Calu3 (cell line): ENCODE measurements around the gene SPPL3. TPM values are rescaled to one million over a fixed set of nuclear protein-coding genes. Genes with fewer than 3 reads are reported as not detected.

Experiments used
- BruUV-seq: library from RNA; stranded (reverse); fragments of 400-500 nt; replicated peaks from 2 replicates; lab custom pipeline; 2021; lab: Mats Ljungman, UMichigan
- CTCF ChIA-PET: fragments of 300-600 bp; sonication (Branson Sonifier 250); formaldehyde crosslinking; loops from one replicate; lab custom pipeline; 2022; ENCODE audit warnings: antibody characterized with exemption; lab: Charles Lee
- DNase-seq: peaks from one replicate; pipeline ENCODE4 v3.0.0; 2022
- H3K27ac Mint-ChIP-seq: one replicate; pipeline ENCODE4 v1.8.0; 2022; ENCODE audit warnings: mixed read lengths; ENCODE audit not compliant: unreplicated experiment
- H3K27me3 Mint-ChIP-seq: one replicate; pipeline ENCODE4 v1.8.0; 2022; ENCODE audit warnings: mixed read lengths; ENCODE audit not compliant: unreplicated experiment
- H3K36me3 Mint-ChIP-seq: one replicate; pipeline ENCODE4 v1.8.0; 2022; ENCODE audit warnings: mild to moderate bottlenecking, moderate library complexity, mixed read lengths; ENCODE audit not compliant: insufficient read depth, unreplicated experiment
- H3K4me1 Mint-ChIP-seq: one replicate; pipeline ENCODE4 v1.8.0; 2022; ENCODE audit warnings: mild to moderate bottlenecking, low read depth, mixed read lengths; ENCODE audit not compliant: unreplicated experiment
- H3K4me3 Mint-ChIP-seq: one replicate; pipeline ENCODE4 v1.8.0; 2022; ENCODE audit warnings: mild to moderate bottlenecking, low read depth, moderate library complexity, mixed read lengths; ENCODE audit not compliant: unreplicated experiment
- H3K9me3 Mint-ChIP-seq: one replicate; pipeline ENCODE4 v1.8.0; 2022; ENCODE audit warnings: low read depth, mixed read lengths; ENCODE audit not compliant: unreplicated experiment
- intact Hi-C: fragments of 100-400 bp; cut with micrococcal nuclease; formaldehyde crosslinking; loops from one replicate; pipeline ENCODE4 v1.10.0; 2022; ENCODE audit not compliant: unreplicated experiment
- total RNA-seq: library from RNA; stranded (reverse); gene quantifications from 2 replicates; pipeline ENCODE4 v1.2.3, GENCODE V29; 2022
- TF ChIP-seq, protein P1 (sequence below): fragments of 200-600 bp; IDR thresholded peaks from one replicate; pipeline ENCODE4 v1.8.0; 2022; ENCODE audit warnings: antibody characterized with exemption; ENCODE audit not compliant: unreplicated experiment

The SPPL3 gene
- total RNA-seq, 1 experiment from 2014 or later, result 61.0 TPM

DNA sequence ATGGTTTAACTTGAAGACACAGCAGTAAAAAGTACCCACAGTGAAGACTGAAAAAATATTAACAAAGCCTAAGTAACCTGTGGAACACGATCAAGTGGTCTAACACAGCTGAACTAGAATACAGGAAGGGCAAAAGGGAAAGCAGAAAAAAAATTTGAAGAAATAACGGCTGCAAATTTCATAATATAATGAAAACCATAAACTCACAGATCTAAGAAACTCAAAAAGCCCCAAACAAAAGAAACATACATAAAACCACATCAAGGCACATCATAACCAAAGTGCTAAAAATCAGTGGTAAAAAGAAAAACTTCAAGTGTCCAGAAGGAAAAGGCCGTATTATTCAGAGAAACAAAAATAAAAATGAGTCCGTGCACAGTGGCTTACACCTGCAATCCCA, 30.9 kb downstream of the SPPL3 start:
- DNase-seq, result no peak
- no peaks in the 10 kb centered on the region for H3K36me3 Mint-ChIP-seq
- H3K4me1 Mint-ChIP-seq, result peaks cover 8% of the 10 kb centered on the region
- no peaks in the 10 kb centered on the region for H3K27me3 Mint-ChIP-seq
- TF ChIP-seq, protein P1, sequence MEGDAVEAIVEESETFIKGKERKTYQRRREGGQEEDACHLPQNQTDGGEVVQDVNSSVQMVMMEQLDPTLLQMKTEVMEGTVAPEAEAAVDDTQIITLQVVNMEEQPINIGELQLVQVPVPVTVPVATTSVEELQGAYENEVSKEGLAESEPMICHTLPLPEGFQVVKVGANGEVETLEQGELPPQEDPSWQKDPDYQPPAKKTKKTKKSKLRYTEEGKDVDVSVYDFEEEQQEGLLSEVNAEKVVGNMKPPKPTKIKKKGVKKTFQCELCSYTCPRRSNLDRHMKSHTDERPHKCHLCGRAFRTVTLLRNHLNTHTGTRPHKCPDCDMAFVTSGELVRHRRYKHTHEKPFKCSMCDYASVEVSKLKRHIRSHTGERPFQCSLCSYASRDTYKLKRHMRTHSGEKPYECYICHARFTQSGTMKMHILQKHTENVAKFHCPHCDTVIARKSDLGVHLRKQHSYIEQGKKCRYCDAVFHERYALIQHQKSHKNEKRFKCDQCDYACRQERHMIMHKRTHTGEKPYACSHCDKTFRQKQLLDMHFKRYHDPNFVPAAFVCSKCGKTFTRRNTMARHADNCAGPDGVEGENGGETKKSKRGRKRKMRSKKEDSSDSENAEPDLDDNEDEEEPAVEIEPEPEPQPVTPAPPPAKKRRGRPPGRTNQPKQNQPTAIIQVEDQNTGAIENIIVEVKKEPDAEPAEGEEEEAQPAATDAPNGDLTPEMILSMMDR, result no peak
- no peak overlapping the region for H3K27ac Mint-ChIP-seq
- no peak overlapping the region for H3K4me3 Mint-ChIP-seq
- no peaks in the 10 kb centered on the region for H3K9me3 Mint-ChIP-seq
- intact Hi-C loops, result no loop called here
- no TSS peak for BruUV-seq
- CTCF ChIA-PET, result no interaction called here

- Mint-ChIP-seq H3K27me3 (no peaks in the 10 kb centered on the region), H3K4me3 (no peak overlapping the region), H3K4me1 (peaks cover 8% of the 10 kb centered on the region), H3K9me3 (no peaks in the 10 kb centered on the region), H3K27ac (no peak overlapping the region), H3K36me3 (no peaks in the 10 kb centered on the region)
- CTCF ChIA-PET, result no interaction called here
- BruUV-seq, result no TSS peak
- intact Hi-C loops, result no loop called here
- TF ChIP-seq, protein P1, result no peak
- DNase-seq, result no peak
Observed at GRCh38 chr12:120872487-120872886, 31.7 kb downstream of the SPPL3 start.

DNA sequence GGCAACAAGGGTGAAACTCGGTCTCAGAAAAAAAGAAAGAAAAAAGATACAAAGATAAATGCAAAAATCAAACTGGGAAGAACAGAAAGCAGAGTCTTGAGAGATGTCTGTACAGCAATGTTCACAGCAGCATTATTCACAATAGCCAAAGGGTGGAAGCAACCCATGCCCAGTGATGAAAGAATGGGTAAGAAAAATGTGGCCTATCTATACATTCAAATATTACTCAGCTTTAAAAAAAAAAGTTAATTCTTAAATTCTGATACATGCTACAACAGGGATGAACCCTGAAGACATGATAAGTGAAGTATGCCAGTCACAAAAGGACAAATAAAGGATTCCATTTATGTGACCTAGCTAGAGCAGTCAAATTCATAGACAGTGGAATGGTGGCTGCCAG, 33.7 kb downstream of the SPPL3 start:
- Mint-ChIP-seq H3K4me3 (no peak overlapping the region), H3K4me1 (peaks cover 8% of the 10 kb centered on the region), H3K27ac (no peak overlapping the region), H3K36me3 (no peaks in the 10 kb centered on the region), H3K27me3 (no peaks in the 10 kb centered on the region), H3K9me3 (no peaks in the 10 kb centered on the region)
- no peak for DNase-seq
- intact Hi-C loops, result no loop called here
- TF ChIP-seq, protein P1, result no peak
- CTCF ChIA-PET, result interaction anchor here (0.6 to 1.2 kb wide), 2 partner anchors 8 to 33 kb away, joined by 3 to 5 read pairs; no protein-coding TSS in a partner anchor
- no TSS peak for BruUV-seq

- no peak overlapping the region for H3K4me3 Mint-ChIP-seq
- TF ChIP-seq, protein P1, result no peak
- no peaks in the 10 kb centered on the region for H3K27me3 Mint-ChIP-seq
- H3K4me1 Mint-ChIP-seq, result peaks cover 8% of the 10 kb centered on the region
- H3K27ac Mint-ChIP-seq, result no peak overlapping the region
- no peaks in the 10 kb centered on the region for H3K9me3 Mint-ChIP-seq
- DNase-seq, result no peak
- CTCF ChIA-PET, result interaction anchor here (1.2 kb wide), 1 partner anchor 9 kb away, joined by 3 read pairs; no protein-coding TSS in a partner anchor
- intact Hi-C loops, result no loop called here
- H3K36me3 Mint-ChIP-seq, result no peaks in the 10 kb centered on the region
- no TSS peak for BruUV-seq
Observed at GRCh38 chr12:120869376-120869775, 34.8 kb downstream of the SPPL3 start.
